PC-9 (cell line): Measurements from ENCODE around the gene THADA. TPM values are rescaled to one million over a fixed set of nuclear protein-coding genes. Genes with fewer than 3 reads are reported as not detected.

Source experiments
- BruUV-seq: library from RNA; stranded (reverse); fragments of 400-500 nt; replicated peaks from 2 replicates; lab custom pipeline; 2021; lab: Mats Ljungman, UMichigan
- CTCF ChIA-PET: fragments of 300-600 bp; sonication (Branson Sonifier 250); formaldehyde crosslinking; loops from one replicate; lab custom pipeline; 2022; ENCODE audit warnings: antibody characterized with exemption; lab: Charles Lee
- POLR2A ChIA-PET: fragments of 300-600 bp; sonication (Branson Sonifier 250); formaldehyde crosslinking; loops from one replicate; lab custom pipeline; 2022; ENCODE audit warnings: antibody characterized with exemption; ENCODE audit not compliant: unreplicated experiment; lab: Charles Lee
- DNase-seq, 2 experiments: peaks; one replicate each; pipeline versions ENCODE4 v3.0.0 to v3.0.0-alpha.2; 2015 to 2022; ENCODE audit warnings: mixed read lengths in 1 of 2
- H2AFZ ChIP-seq: fragments of 200-600 bp; sonication (generic); 2 replicates; pipeline ENCODE4 v1.8.1; 2017; ENCODE audit warnings: antibody characterized with exemption
- H3F3A ChIP-seq: fragments of 200-600 bp; sonication (generic); 2 replicates; pipeline ENCODE4 v1.8.1; 2017; ENCODE audit warnings: antibody characterized with exemption, mild to moderate bottlenecking, low read depth; ENCODE audit not compliant: insufficient read depth
- H3K27ac ChIP-seq: fragments of 200-600 bp; sonication (generic); 2 replicates; pipeline ENCODE4 v1.6.1; 2016; ENCODE audit warnings: mixed run types
- H3K27me3 ChIP-seq: fragments of 200-600 bp; sonication (generic); 2 replicates; pipeline ENCODE4 v1.6.1; 2016; ENCODE audit warnings: low read depth, mixed run types; ENCODE audit not compliant: insufficient read depth
- H3K36me3 ChIP-seq: fragments of 200-600 bp; sonication (generic); 2 replicates; pipeline ENCODE4 v1.6.1; 2016; ENCODE audit warnings: low read depth, mixed run types
- H3K4me1 ChIP-seq: fragments of 200-600 bp; sonication (generic); replicated peaks from 2 replicates; pipeline ENCODE4 v1.6.1; 2016; ENCODE audit warnings: mixed run types; ENCODE audit not compliant: insufficient read depth
- H3K4me2 ChIP-seq: fragments of 200-600 bp; sonication (generic); 2 replicates; pipeline ENCODE4 v1.6.1; 2017; ENCODE audit warnings: mixed run types
- H3K4me3 ChIP-seq: fragments of 200-600 bp; sonication (generic); 2 replicates; pipeline ENCODE4 v1.6.1; 2016; ENCODE audit warnings: mixed run types
- H3K79me2 ChIP-seq: fragments of 200-600 bp; sonication (generic); 2 replicates; pipeline ENCODE4 v1.6.1; 2017; ENCODE audit warnings: low read depth, mixed run types
- H3K9me2 ChIP-seq: fragments of 200-600 bp; sonication (generic); 2 replicates; pipeline ENCODE4 v1.8.1; 2017; ENCODE audit warnings: mild to moderate bottlenecking; ENCODE audit not compliant: insufficient read depth
- H3K9me3 ChIP-seq: fragments of 200-600 bp; sonication (generic); 2 replicates; pipeline ENCODE4 v1.8.1; 2016; ENCODE audit warnings: low read depth; ENCODE audit not compliant: insufficient read depth
- H4K20me1 ChIP-seq: fragments of 200-600 bp; sonication (generic); 2 replicates; pipeline ENCODE4 v1.8.1; 2017; ENCODE audit not compliant: insufficient read depth
- CTCF ChIP-seq: fragments of 200-600 bp; sonication (generic); conservative IDR thresholded peaks from 2 replicates; pipeline ENCODE4 v1.6.1; 2017; ENCODE audit warnings: mixed run types, antibody characterized with exemption, mild to moderate bottlenecking, moderate library complexity
- EZH2 ChIP-seq: fragments of 200-600 bp; sonication (generic); IDR thresholded peaks from 2 replicates; pipeline ENCODE4 v1.8.0; 2017; ENCODE audit warnings: antibody characterized with exemption, low read depth
- intact Hi-C: fragments of 100-400 bp; cut with micrococcal nuclease; formaldehyde crosslinking; loops from one replicate; pipeline ENCODE4 v1.10.0; 2022; ENCODE audit not compliant: unreplicated experiment
- total RNA-seq: library from RNA; stranded (reverse); gene quantifications from 2 replicates; pipeline ENCODE4 v1.2.3, GENCODE V29; 2021

THADA gene
- total RNA-seq, 1 experiment from 2014 or later = 28.1 TPM

GRCh38 chr2:43251171-43251731 lies 344.6 kb downstream of the THADA start:
- Histone ChIP-seq H3K4me2 (no peak overlapping the region), H3K27ac (no peak overlapping the region), H3K9me3 (no peaks in the 10 kb centered on the region), H3K9me2 (no peaks in the 10 kb centered on the region), H3K36me3 (no peaks in the 10 kb centered on the region; the same call in 1 of the 2 replicates), H3K4me1 (no peaks in the 10 kb centered on the region), H3F3A (peaks cover 8% of the 10 kb centered on the region; the same call in 1 of the 2 replicates), H3K27me3 (no peaks in the 10 kb centered on the region), H4K20me1 (no peaks in the 10 kb centered on the region), H3K79me2 (no peaks in the 10 kb centered on the region), H3K4me3 (no peak overlapping the region), H2AFZ (no peak overlapping the region)
- TF ChIP-seq EZH2 = no peak
- no peak for TF ChIP-seq CTCF
- POLR2A ChIA-PET = no interaction called here
- intact Hi-C loops = no loop called here
- BruUV-seq = no TSS peak
- CTCF ChIA-PET = interaction anchor here (0.5 to 0.6 kb wide), 3 partner anchors 20 to 233 kb away, joined by 5 to 7 read pairs (median 5); no protein-coding TSS in a partner anchor
- DNase-seq = no peak

DNA sequence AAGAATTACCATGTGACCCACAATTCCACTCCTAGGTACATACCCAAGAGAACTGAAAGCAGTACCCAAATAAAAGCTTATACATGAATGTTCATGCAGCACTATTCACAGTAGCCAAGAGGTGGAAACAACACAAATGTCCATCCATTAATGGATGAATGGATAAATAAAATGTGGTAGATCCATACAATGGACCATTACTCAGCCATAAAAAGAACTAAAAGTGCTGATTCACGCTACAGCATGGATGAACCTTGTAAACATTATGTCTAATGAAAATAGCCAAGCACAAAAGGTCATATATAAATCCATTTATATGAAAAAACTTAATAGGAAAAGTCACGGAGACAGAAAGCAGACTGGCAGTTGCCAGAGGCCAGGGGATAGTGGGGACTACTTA lies 345.8 kb downstream of the THADA start:
- no peaks in the 10 kb centered on the region for H3K9me2 ChIP-seq
- no peaks in the 10 kb centered on the region; the same call in 1 of the 2 replicates for H3K36me3 ChIP-seq
- TF ChIP-seq EZH2 (no peak), CTCF (no peak)
- no peaks in the 10 kb centered on the region for H3K27me3 ChIP-seq
- ChIA-PET CTCF (no interaction called here), POLR2A (no interaction called here)
- intact Hi-C loops = no loop called here
- H3K79me2 ChIP-seq = no peaks in the 10 kb centered on the region
- no TSS peak for BruUV-seq
- no peaks in the 10 kb centered on the region for H3K9me3 ChIP-seq
- no peak overlapping the region for H3K4me3 ChIP-seq
- H3F3A ChIP-seq = peaks cover 8% of the 10 kb centered on the region; the same call in 1 of the 2 replicates
- H4K20me1 ChIP-seq = no peaks in the 10 kb centered on the region
- no peak overlapping the region for H2AFZ ChIP-seq
- H3K4me2 ChIP-seq = no peak overlapping the region
- no peaks in the 10 kb centered on the region for H3K4me1 ChIP-seq
- no peak for DNase-seq
- H3K27ac ChIP-seq = no peak overlapping the region

DNA sequence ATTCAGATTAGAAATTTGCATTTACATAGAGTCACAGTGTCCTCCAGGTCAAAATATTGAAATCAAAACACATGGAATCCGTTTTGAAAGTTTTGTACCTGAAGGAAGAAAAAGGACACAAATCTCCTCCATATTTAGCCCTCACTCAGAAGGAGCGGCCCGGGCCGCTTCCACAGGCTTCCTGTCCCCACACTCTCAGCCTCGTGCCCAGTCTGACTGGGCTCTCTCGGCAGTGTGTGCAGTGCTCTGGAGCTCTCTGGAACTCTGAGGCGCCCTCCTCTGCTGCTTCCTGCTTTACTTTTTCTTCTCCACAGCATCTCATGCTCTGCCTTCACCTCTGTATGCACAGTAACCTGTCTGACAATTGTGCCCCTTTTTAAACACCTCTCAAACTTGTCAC lies 347.2 kb downstream of the THADA start:
- Histone ChIP-seq H3F3A (0 out of 2 replicates have a peak, but pooled peaks cover 12% of the 10 kb centered on the region), H3K4me3 (no peak overlapping the region), H3K9me3 (no peaks in the 10 kb centered on the region), H3K79me2 (no peaks in the 10 kb centered on the region), H3K27ac (no peak overlapping the region), H3K27me3 (no peaks in the 10 kb centered on the region), H4K20me1 (no peaks in the 10 kb centered on the region), H2AFZ (no peak overlapping the region), H3K4me2 (no peak overlapping the region), H3K9me2 (no peaks in the 10 kb centered on the region), H3K4me1 (no peaks in the 10 kb centered on the region), H3K36me3 (no peaks in the 10 kb centered on the region; the same call in 1 of the 2 replicates)
- POLR2A ChIA-PET = no interaction called here
- intact Hi-C loops = no loop called here
- CTCF ChIA-PET = no interaction called here
- no TSS peak for BruUV-seq
- no peak for DNase-seq
- TF ChIP-seq CTCF = no peak
- TF ChIP-seq EZH2 = no peak
